HG03521 (cell line): ENCODE results near the gene SELENOH.
A peak's percentile ranks its signal among the peaks of the same experiment; 100 is the strongest.

Source experiments
- ATAC-seq: cut with Tn5 transposase; IDR thresholded peaks from one replicate; pipeline ENCODE4 v1.9.1; 2021; ENCODE audit warnings: mild to moderate bottlenecking, moderate library complexity; ENCODE audit not compliant: unreplicated experiment

Gene SELENOH

GRCh38 chr11:57778318-57779037 is 37.2 kb downstream of the SELENOH start:
- ATAC-seq: no peak

DNA sequence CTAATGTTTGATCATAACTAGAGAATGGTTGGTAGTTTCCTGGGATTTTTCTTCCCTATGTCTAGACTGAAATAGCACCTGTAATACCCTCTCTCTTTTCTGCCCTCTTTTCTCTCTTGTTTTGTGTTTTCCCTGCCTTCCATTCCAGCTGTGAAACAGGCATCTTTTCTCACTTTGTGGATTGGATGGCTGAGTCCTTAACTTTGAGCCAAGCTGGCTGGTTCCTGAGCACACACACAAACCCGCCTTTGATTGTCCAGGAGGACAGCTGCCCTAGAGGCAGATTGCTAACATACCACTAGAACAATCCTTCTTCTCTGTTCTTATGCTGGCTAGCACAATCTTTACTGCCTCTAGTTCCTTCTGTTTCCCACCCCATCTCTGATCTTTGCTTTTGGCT is 38.0 kb downstream of the SELENOH start:
- no peak for ATAC-seq

GRCh38 chr11:57781529-57781943 is 40.2 kb downstream of the SELENOH start:
- ATAC-seq: no peak

GRCh38 chr11:57785072-57785471 is 43.8 kb downstream of the SELENOH start:
- no peak for ATAC-seq

- no peak for ATAC-seq
Measured at GRCh38 chr11:57786436-57786835, 45.1 kb downstream of the SELENOH start.

GRCh38 chr11:57787006-57787604 is 45.8 kb downstream of the SELENOH start:
- ATAC-seq: no peak

GRCh38 chr11:57787920-57788702 is 46.8 kb downstream of the SELENOH start:
- ATAC-seq: no peak

DNA sequence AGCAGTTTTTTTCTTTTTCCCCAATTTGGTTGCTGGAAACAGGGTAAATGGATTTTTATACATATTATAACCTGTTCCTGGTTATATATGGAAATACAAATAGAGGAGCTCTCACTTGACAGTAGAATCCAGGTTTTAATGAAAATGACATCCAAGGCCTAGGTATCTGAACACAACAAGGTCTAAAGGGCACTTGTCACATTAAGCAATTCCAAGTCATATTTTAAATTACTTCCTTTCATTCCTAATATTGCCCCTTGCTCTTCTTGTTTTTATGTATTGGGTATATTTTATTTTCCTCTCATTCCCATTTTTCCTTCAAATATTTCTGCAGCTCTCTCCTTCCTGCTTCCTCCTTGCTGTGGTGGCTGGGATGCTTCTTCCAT is 47.4 kb downstream of the SELENOH start:
- ATAC-seq: no peak

DNA sequence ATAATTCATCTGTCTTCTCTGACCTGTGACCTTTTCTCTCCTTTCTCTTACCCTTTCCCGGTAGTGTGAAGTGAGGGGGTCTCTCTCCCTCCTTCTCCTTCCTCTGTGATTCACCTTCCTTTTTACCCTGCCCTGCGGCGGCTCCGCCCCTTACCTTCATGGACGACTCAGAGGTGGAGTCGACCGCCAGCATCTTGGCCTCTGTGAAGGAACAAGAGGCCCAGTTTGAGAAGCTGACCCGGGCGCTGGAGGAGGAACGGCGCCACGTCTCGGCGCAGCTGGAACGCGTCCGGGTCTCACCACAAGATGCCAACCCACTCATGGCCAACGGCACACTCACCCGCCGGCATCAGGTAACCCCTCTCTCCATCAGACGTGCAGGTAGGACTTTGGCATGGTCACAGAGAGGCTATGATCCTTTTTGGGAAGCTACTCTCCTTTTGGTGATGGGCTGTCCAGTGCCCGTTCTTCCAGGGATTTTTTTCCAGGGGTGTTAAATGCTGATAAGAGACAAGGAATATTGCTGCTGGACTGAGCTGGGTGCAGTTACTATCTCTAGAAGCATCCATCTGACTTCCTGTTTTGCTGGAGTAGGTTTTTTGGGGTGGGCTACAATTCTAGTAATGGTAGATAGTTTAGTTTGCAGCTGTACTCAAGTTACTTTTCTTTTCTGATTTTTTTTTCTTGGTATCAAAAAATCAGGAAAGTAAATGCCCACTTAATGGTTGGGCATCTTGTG is 50.2 kb downstream of the SELENOH start:
- no peak for ATAC-seq

DNA sequence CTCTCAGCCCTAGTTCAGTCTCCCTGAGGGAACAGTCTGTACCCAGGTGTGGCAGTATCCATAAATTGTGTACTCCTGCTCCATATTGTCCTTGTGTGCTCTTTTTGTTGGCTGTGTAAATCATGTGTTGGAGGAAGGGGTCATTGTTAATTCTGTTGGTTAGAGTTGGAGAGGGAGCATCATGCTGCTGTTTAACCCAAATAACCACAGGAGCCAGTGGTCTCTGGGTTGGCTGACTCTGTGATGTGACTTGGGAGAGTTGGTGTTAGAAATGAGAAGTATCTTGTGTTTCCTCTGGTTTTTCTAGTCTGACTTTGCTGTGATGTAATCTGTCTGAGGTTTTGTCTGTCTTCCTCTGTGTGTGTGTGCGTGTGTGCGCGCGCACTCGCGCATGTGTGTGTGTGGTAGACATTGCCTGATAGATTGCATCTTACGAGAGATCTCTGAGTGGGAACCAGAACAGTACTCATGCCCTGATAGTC is 50.8 kb downstream of the SELENOH start:
- ATAC-seq: peak; percentile 93

GRCh38 chr11:57792870-57793269 is 51.6 kb downstream of the SELENOH start:
- ATAC-seq: no peak
